A549 treated with GW870086 at 1 μM for 4 hours (cell line): Measurements from ENCODE around the gene IRX1. TPM values are rescaled to one million over a fixed set of nuclear protein-coding genes. Genes with fewer than 3 reads are reported as not detected.

Experiments used
- total RNA-seq: library from RNA; stranded (reverse); fragments of 200-300 nt; extraction: Qiagen RNA extraction; gene quantifications from 5 replicates; pipeline ENCODE4 v1.2.3, GENCODE V29; 2022; ENCODE audit warnings: low read depth

The IRX1 gene
- not detected in 5 replicates for total RNA-seq

DNA sequence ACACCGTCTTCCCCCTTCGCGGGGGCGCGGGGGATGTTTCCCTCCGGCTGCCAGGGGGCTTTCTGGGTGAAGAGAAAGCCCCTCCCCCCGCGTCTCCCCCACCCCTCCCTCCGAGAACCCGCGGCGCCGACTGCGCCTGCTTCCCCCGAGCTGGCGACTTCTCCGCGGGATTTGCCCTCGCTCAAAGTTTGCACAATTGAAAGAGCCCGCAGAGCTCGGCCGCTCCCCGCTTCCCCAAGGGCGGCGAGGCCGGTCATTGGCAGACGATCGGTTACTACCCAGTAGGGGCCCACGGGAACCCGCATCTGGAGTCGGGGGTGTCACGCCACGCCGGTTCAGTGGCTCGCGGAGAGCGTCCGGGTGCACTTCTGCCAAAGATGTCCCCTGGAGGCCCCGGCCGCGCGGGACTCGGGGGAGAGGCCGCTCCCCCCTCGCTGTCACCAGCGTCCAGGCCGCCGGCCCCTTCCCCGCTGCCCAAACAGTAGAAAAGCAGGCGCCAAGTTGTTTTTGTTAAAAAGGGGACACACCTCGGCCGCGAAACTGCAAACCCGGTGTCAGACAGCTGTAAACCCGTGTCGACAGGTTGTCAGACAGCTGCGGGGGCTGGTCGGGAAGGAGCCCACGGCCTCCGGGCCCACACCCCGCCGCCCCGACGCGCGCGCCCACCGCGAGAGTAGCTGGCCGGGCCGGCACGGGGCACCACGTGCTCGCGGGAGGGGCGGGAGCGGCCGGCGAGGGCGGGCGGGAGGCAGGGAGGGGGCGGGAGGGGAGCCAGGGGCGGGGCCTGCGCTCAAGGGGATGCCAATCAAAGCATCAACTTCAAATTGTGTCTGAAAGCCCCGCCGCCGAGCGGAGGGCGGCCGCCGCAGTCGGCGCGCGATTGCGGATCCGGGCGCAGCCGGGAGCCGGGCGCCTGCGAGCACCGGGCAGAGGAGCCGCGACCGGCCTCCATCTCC lies at the start of gene IRX1:
Gene IRX1 (plus strand): TSS at position 827 of the 956 bp plus-strand sequence. CDS start 274 bp downstream, outside the sequence.

